Measurements from ENCODE around the gene PPP3CA. TPM values are rescaled to one million over a fixed set of nuclear protein-coding genes. Genes with fewer than 3 reads are reported as not detected.

PPP3CA gene
- polyA plus RNA-seq, 1 donor (not counting 4 experiments of a cell fraction or from before 2014, with no cell fraction given), result 43.3 TPM

GRCh38 chr4:101208171-101208570, 139.2 kb downstream of the PPP3CA start:
- Histone ChIP-seq H3K27me3 (ENCODE audit: control insufficient read depth, extremely low read depth, insufficient read depth, low read length) (no peaks in the 10 kb centered on the region), H3K79me2 (ENCODE audit: control insufficient read depth, insufficient read depth, low read length) (peaks cover 62% of the 10 kb centered on the region), H2AFZ (ENCODE audit: control insufficient read depth, low read length) (no peak overlapping the region), H3K27ac (ENCODE audit: control insufficient read depth, insufficient read depth, low read length) (no peak overlapping the region), H4K20me1 (ENCODE audit: control insufficient read depth, extremely low read depth, insufficient read depth, low read length) (no peaks in the 10 kb centered on the region), H3K4me1 (ENCODE audit: control insufficient read depth, extremely low read depth, insufficient read depth, low read length) (peaks cover 3% of the 10 kb centered on the region), H3K4me3 (ENCODE audit: control insufficient read depth in 2 of 3, extremely low read depth in 1 of 3, insufficient read depth in 2 of 3, low read depth in 1 of 3, low read length in 3 of 3) (no peak overlapping the region), H3K9me1 (ENCODE audit: control insufficient read depth, extremely low read depth, insufficient read depth, low read length) (no peaks in the 10 kb centered on the region), H3K9ac (ENCODE audit: control insufficient read depth, extremely low read depth, insufficient read depth, low read length) (no peak overlapping the region), H3K4me2 (ENCODE audit: control insufficient read depth, extremely low read depth, insufficient read depth, low read depth, low read length) (no peak overlapping the region), H3K9me3 (ENCODE audit: control insufficient read depth, low read depth, low read length) (no peaks in the 10 kb centered on the region), H3K36me3 (ENCODE audit: control insufficient read depth in 2 of 2, extremely low read depth in 1 of 2, insufficient read depth in 2 of 2, low read length in 2 of 2) (no peaks in the 10 kb centered on the region)
- TF ChIP-seq CTCF (optimal IDR thresholded peaks at IDR 0.05 in 1 of 3, IDR thresholded peaks at IDR 0.05 in 1 of 3, conservative IDR thresholded peaks at IDR 0.05 in 1 of 3; ENCODE audit: extremely low read depth in 1 of 3, insufficient read depth in 2 of 3, low read length in 3 of 3) (no peak), EZH2 (IDR thresholded peaks at IDR 0.05; ENCODE audit: low read length) (no peak)
- dilution Hi-C loops (cut with MboI; ENCODE audit: extremely low pct_ligation_motif_present, low sequenced_read_pairs), result no loop called here
- no peak for FAIRE-seq
- DNase-seq (ENCODE audit: low read depth, low spot score), result no peak

GRCh38 chr4:101205916-101206315, 141.4 kb downstream of the PPP3CA start:
- dilution Hi-C loops (cut with MboI; ENCODE audit: extremely low pct_ligation_motif_present, low sequenced_read_pairs), result no loop called here

More at GRCh38 chr4:101205916-101206315, 141.4 kb downstream of the PPP3CA start:
- H3K27ac ChIP-seq (ENCODE audit: control insufficient read depth, insufficient read depth, low read length), result no peak overlapping the region
- no peak for DNase-seq (ENCODE audit: low read depth, low spot score)
- H3K27me3 ChIP-seq (ENCODE audit: control insufficient read depth, extremely low read depth, insufficient read depth, low read length), result no peaks in the 10 kb centered on the region
- H3K79me2 ChIP-seq (ENCODE audit: control insufficient read depth, insufficient read depth, low read length), result peaks cover 57% of the 10 kb centered on the region
- peak; percentile 13 for FAIRE-seq
- no peak overlapping the region for H3K4me2 ChIP-seq (ENCODE audit: control insufficient read depth, extremely low read depth, insufficient read depth, low read depth, low read length)
- no peak overlapping the region for H3K4me3 ChIP-seq (ENCODE audit: control insufficient read depth in 2 of 3, extremely low read depth in 1 of 3, insufficient read depth in 2 of 3, low read depth in 1 of 3, low read length in 3 of 3)
- no peak overlapping the region for H3K9ac ChIP-seq (ENCODE audit: control insufficient read depth, extremely low read depth, insufficient read depth, low read length)
- no peaks in the 10 kb centered on the region for H3K36me3 ChIP-seq (ENCODE audit: control insufficient read depth in 2 of 2, extremely low read depth in 1 of 2, insufficient read depth in 2 of 2, low read length in 2 of 2)
- peaks cover 9% of the 10 kb centered on the region for H3K4me1 ChIP-seq (ENCODE audit: control insufficient read depth, extremely low read depth, insufficient read depth, low read length)
- no peaks in the 10 kb centered on the region for H4K20me1 ChIP-seq (ENCODE audit: control insufficient read depth, extremely low read depth, insufficient read depth, low read length)
- no peak overlapping the region for H2AFZ ChIP-seq (ENCODE audit: control insufficient read depth, low read length)
- TF ChIP-seq EZH2 (IDR thresholded peaks at IDR 0.05; ENCODE audit: low read length) (no peak), CTCF (optimal IDR thresholded peaks at IDR 0.05 in 1 of 3, IDR thresholded peaks at IDR 0.05 in 1 of 3, conservative IDR thresholded peaks at IDR 0.05 in 1 of 3; ENCODE audit: extremely low read depth in 1 of 3, insufficient read depth in 2 of 3, low read length in 3 of 3) (no peak)
- H3K9me1 ChIP-seq (ENCODE audit: control insufficient read depth, extremely low read depth, insufficient read depth, low read length), result peaks cover 3% of the 10 kb centered on the region
- H3K9me3 ChIP-seq (ENCODE audit: control insufficient read depth, low read depth, low read length), result no peaks in the 10 kb centered on the region
